ENCODE results near the gene EPAS1.

DNA sequence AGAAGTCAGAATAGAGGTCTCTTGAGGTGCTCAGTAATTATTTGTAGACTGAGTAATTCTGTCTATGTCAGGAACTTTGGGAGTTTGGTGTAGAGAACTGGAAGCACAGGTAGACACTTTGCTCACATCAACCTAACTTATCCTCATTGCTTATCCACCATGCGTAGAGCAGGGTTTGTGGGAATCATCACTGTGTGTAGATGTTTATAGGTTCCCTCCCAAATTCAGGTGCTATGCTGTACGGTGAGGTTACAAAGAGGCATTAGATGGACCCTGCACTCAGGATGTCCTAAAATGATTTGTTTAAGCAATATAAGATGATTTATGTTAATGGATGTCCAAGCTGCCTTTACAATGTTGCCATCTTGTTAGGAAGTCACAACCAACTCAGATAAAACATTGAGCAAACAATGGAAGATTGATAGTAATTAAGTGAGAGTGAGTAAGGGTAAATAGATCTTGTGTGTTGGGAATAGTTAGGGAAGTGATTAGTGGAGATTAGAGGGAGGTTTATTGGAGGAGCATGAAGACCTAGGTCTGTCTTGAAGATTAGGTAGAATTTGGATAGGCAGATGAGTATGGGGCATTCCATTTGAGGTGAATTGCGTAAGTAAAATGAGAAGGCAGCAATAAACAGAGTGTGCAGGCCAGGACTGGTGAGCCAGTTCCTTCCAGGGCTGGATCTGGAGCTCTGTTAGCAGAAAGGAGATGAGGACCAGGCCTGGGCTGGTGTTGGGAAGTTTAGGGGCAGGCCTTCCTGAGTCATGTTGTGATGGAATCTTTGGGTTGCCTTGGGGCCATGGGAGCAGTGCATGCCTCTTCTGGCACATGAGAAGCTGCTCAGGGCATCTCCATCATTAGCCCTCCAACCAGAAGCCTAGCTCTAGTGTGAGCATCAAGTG is 12.1 kb downstream of the EPAS1 start:
- TF ChIP-seq, protein P1, sequence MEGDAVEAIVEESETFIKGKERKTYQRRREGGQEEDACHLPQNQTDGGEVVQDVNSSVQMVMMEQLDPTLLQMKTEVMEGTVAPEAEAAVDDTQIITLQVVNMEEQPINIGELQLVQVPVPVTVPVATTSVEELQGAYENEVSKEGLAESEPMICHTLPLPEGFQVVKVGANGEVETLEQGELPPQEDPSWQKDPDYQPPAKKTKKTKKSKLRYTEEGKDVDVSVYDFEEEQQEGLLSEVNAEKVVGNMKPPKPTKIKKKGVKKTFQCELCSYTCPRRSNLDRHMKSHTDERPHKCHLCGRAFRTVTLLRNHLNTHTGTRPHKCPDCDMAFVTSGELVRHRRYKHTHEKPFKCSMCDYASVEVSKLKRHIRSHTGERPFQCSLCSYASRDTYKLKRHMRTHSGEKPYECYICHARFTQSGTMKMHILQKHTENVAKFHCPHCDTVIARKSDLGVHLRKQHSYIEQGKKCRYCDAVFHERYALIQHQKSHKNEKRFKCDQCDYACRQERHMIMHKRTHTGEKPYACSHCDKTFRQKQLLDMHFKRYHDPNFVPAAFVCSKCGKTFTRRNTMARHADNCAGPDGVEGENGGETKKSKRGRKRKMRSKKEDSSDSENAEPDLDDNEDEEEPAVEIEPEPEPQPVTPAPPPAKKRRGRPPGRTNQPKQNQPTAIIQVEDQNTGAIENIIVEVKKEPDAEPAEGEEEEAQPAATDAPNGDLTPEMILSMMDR (conservative IDR thresholded peaks at IDR 0.05) = no peak
- TF ChIP-seq ZFX (IDR thresholded peaks at IDR 0.05) = no peak
